Fibroblast of skin of scalp (primary cell): ENCODE data around the gene LRIT3. TPM values are rescaled to one million over a fixed set of nuclear protein-coding genes. Genes with fewer than 3 reads are reported as not detected.

Experiments
- DNase-seq: peaks from one replicate; pipeline ENCODE4 v3.0.0-alpha.2; 2013
- polyA plus RNA-seq, 2 experiments: library from polyadenylated mRNA; unstranded; fragments of 120-200 nt; gene quantifications; one replicate each; pipeline ENCODE4 v1.2.1, GENCODE V29; 2013; ENCODE audit not compliant: insufficient read length in 2 of 2

Gene LRIT3, protein sequence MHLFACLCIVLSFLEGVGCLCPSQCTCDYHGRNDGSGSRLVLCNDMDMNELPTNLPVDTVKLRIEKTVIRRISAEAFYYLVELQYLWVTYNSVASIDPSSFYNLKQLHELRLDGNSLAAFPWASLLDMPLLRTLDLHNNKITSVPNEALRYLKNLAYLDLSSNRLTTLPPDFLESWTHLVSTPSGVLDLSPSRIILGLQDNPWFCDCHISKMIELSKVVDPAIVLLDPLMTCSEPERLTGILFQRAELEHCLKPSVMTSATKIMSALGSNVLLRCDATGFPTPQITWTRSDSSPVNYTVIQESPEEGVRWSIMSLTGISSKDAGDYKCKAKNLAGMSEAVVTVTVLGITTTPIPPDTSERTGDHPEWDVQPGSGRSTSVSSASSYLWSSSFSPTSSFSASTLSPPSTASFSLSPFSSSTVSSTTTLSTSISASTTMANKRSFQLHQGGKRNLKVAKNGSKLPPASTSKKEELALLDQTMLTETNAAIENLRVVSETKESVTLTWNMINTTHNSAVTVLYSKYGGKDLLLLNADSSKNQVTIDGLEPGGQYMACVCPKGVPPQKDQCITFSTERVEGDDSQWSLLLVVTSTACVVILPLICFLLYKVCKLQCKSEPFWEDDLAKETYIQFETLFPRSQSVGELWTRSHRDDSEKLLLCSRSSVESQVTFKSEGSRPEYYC
- polyA plus RNA-seq (2013, experiment 1 of 2; ENCODE audit: insufficient read length), result not detected
- polyA plus RNA-seq (2013, experiment 2 of 2; ENCODE audit: insufficient read length), result not detected

DNA sequence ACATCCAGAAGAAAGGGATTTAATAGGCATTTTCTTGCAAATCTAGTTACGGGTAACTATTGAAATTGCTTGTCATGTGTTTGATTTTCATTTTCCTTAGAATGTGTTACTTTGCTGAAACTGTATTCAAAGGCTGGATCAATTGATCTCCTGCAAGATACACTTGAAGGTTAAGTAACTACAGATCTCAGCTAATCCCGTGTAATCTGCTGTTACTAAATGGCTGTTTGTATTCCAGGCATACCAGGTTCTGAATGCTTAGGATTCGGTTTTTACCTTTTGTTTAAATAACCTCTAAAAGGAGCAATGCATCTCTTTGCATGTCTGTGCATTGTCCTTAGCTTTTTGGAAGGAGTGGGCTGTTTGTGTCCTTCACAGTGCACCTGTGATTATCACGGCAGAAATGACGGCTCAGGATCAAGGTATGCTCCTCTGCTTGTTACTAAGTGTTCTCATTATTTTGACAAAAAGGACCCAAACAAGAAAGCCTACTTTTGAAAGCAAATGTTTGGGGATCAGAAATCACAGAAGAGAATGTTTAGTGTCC lies at the start of gene LRIT3:
Gene LRIT3, plus strand, starts transcription at position 212 of the 547 bp plus-strand sequence. Its CDS starts 95 bp downstream, at position 307.
- no peak for DNase-seq

DNA sequence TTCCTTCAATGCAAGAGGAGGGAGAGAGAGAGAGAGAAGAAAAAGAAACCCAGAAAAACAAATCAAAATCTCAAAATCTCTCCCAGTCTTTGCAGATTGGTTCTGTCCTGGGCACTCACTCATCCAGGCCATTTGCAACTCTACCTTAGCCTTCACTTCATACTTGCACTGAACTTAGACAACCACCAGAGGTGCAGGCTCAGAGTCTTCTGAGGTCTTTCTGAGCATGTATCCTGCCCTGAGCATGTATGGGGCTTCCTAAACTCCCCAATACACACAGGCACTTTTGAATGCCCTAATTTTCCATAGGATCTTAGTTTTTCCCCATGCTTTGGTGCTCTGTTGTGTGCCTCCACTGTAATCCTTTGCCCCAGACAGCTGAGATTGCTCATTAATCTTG lies 49.0 kb upstream of the LRIT3 start:
- no peak for DNase-seq

DNA sequence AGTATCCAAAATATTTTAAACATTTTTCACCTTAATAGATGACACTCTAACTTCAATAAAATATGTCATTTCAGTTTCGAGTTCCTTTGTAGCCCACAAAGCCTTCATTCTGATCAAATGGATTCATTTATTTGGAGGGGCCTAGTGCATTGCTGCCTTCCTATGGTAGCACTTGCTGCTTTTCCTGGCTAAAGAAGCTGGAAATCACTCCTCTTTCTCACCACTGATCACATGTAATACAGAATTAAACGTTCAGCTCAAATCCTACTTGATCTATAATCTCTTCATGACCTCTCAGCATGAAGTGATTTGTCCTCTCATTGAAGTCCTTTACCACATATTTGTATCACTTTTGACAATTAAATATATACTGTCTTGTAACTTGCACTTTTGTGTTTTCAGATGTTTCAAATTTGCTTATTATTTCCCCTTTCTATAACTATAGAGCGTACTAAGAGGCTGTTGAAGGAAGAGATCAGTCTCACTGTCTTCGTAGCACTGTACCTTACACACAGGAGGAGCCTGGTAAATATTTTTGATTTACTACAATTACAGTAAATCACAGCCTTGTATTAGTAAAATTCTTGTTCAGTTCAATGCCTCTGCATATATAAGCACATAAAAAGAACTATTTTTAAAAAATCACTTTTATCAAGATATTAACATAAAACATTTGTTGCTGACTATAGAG lies 46.7 kb upstream of the LRIT3 start:
- no peak for DNase-seq

DNA sequence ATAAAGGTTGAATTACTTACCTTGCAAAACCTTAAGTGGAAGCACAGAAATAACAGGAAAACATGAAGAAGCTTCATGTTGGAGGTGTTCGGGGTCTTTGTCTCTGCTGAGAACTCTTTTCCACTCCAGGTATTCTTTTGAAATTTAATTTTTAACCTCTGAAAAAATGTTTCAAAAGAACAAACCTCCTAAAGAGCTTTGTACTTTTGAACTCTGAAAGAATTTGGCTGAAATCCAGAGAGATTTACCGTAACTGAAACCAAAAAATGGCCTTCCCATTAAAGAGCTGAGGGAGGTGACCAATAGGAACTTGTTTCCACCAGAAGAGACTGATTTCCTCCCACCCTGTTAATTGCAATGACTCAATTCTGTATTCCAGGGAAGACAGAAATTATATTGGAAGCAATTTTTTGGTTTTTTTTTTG lies 46.0 kb upstream of the LRIT3 start, which contains the start of gene CFI:
Gene CFI, minus strand, starts transcription at position 105 of the 425 bp plus-strand sequence. Its CDS starts 28 bp downstream, at position 77.
- DNase-seq, result peak; percentile 47

DNA sequence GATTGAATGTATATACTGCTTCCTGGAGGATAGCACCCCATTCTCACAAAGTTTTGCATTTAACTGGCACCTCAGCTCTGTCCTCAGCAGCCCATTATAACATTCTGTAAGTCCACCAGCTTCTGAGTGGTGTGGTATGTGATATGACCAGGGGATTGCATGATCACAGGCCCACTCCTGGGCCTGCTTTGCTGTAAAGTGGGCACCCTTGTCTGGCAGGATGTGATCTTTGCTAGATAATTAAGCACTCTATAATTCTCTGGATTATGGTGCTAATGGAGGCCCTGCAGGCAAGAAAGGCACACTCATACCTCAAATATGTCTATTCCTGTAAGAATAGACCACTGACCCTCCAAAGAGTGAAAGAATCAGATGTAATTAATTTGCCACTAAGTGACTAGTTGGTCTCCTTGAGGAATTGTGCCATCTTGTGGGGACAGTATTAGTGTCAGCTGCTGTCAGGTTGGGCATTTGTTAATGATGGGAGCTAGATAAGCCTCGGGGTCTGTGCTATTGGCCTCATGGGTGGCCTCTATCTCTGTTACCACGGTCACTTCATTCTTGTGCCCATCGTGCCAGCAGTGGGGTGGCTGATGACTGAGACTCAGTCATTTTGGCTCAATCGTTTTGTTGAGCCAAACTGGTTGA lies 43.9 kb upstream of the LRIT3 start:
- peak; percentile 59 for DNase-seq

DNA sequence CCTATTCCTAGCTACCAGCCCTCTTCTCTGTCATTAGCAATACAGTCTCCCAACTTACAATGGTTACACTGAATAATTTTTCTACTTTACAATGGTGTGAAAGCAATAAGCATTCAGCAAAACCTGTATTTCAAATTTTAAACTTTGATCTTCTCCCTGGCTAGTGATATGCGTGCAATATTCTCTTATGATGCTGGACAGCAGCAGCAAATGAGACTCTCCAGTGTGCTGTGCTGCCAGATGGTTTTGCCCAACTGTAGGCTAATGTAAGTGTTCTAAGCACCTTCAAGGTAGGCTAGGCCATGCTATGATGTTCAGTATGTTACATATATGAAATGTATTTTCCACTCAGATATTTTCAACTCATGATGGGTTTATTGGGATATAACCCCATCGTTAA lies 38.3 kb upstream of the LRIT3 start:
- no peak for DNase-seq

DNA sequence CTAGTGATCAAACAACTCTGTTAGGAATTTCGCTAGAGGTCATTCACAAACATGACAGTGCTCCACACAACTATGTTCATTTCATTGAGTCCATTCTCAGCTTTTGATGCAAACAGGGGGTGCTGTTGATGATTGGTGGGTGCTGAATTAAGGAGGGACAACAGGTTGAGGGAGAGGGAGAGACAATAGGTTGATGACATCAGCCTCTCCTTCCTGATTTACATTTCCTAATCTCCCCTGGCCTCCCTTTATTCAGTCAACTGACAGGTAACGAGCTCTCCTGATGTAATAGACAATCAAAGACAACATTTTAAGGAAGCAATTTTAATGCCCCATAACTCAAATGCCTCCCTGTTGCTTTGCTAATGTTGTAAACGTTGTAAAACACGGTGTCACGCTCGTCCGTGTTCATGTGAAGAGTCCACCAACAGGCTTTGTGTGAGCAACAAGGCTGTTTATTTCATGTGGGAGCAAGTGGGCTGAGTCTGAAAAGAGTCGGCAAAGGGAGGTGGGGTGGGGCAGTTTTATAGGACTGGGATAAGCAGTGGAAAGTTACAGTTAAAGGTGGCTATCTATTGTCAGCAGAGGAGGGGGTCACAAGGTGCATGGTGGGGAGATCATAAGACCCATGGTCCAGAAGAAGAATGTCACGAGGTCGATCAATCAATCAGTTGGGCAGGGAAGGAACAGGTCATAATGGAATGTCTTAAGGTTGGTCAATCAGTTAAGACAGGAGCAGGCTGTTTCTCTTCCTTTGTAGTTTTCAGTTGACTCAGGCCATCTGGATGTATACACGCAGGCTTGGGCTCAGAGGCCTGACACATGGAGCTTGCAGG lies 37.1 kb upstream of the LRIT3 start:
- DNase-seq, result no peak

DNA sequence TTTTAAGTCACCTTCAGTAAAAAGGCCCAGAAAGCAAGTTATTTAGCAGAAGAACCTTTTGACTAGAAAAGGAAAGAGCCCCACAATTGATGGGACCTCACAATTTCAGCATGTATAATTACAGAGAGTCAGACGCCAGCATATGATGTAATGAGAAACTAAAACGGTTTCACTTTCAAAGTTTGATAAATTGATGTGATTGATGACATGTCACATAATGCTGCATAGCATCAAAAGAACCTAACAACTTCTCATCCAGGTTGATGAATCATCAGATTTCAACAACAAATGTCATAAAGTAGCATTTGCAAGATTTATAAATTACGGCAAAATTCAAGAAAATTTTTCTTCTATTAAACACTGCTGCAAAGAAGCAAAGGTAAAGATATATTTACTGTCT lies 36.2 kb upstream of the LRIT3 start:
- no peak for DNase-seq

DNA sequence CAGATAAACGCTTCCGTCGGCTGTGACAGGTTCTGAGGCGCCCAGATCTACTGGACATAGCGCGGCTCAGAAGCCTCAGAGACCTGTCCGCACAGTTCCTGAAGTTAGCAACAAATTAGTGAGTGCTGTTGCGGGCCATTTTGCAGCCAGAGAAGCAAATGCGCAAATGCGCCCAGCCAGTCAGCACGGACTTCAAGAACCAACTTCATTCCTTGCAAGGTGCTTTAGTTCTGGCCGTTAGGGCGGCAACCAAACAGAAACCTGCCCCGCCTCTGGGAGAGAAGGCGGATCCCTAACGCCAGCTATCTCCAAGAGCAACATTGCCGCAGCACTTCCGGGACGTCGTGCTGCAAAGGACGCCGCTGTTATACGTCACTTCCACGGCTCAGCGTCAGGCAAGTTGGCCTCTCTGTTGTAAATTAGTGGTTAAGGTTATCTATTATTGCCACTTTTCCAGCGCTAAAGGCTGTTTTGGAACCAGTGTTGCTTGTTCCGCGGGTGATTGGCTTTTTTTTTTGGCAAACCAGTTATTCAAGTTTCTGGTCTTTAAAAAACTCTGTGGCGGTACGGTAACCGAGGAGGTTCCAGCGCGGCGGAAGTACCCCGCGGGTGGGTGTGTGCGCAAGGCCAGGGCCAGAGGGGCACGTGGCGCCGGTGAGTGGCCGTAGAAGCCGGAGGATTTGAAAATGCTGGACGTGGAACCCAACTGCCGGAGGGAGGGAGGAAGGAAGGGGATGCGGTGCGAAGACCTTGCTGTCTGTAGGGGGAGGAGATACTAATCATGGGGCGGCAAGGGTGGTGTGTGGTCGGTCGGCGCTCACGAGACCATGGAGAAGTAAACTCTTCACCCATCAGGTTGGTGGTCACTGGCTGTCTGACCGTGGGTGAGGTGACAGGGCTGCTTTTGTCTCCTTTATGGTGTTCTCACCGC lies 32.5 kb upstream of the LRIT3 start, which contains the start of gene GAR1:
Gene GAR1, plus strand, starts transcription at position 612 of the 931 bp plus-strand sequence. CDS start 403 bp downstream, outside the sequence.
- DNase-seq, result peak; percentile 91

DNA sequence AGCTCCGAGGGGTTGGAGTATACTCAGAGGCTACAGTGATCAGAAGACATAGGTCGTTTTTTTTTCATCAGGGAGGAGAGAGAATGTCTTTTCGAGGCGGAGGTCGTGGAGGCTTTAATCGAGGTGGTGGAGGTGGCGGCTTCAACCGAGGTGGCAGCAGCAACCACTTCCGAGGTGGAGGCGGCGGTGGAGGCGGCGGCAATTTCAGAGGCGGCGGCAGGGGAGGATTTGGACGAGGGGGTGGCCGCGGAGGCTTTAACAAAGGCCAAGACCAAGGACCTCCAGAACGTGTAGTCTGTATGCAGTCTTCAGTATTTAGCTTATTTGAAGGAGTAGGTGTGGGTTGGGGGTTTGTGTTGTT lies 31.8 kb upstream of the LRIT3 start:
- DNase-seq, result no peak

DNA sequence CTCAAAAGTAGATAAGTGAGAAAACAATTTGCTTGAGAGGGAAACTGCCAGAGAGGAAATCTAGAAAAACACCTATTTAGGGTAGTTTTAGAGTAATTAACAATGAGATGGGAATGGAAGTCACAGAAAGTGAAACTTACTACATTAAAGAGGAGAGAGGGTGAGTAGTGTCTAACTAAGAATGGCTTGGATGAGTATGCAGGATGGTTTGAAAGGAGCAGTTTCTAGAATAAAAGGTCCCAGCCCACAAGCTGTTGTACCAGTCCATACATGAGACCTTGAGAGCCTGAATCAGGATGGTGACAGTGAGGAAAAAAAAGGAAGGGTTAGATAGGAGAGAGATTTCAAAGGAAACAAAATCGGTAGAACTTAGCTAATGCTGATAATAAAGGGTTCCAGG lies 31.0 kb upstream of the LRIT3 start:
- no peak for DNase-seq

DNA sequence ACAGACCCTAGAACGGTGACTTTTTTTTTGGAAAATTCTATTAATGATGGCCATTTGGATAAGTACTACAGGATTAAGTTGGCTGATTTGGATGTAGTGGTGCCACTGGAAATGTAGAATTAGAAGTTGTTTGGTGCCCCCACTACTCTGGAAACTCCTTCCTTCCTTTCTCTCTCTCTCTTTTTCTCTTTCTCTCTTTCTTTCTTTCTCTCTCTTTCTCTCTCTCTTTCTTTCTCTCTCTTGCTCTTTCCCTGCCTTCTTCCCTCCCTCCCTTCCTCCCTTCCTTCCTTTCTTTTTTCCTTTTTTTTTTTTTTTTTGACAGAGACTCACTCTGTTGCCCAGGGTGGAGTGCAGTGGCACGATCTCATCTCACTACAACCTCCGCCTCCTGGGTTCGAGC lies 29.6 kb upstream of the LRIT3 start:
- DNase-seq, result no peak

DNA sequence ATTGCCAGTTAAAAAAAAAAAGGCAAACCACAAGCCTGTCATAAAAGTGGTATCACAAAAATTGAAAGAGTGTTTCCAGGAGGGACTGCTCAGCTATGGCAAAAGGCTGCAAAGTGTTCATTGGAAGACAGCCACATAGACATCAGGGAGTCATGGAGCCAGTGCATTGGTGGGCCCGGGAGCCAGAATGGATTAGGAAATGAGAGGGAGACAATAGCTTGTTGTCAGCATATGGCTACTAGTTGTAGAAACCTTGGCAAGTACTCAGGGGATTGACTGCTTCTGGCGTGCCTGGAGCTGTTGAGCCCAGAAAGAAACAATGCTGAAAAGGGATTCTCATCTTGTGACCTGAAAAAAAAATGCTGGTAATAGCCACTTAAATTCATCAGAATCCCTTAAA lies 27.3 kb upstream of the LRIT3 start:
- no peak for DNase-seq

DNA sequence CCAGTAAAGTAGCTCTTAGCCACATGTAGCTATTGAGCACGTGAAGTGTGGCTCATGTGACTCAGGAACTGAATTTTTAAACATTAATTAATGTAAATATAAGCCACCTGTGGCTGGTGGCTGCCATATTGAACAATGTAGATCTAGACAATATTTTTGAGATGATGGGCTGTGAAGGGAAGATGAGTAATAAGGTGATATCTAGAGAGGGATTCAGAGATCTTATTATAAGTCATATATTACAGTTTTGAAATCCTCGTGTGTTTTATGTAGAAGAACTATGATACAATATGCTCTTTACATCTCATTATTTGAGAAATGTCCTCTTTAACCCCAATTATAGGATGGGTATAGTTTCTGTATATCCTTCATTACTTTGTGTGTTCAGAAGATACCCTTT lies 26.7 kb upstream of the LRIT3 start:
- no peak for DNase-seq

DNA sequence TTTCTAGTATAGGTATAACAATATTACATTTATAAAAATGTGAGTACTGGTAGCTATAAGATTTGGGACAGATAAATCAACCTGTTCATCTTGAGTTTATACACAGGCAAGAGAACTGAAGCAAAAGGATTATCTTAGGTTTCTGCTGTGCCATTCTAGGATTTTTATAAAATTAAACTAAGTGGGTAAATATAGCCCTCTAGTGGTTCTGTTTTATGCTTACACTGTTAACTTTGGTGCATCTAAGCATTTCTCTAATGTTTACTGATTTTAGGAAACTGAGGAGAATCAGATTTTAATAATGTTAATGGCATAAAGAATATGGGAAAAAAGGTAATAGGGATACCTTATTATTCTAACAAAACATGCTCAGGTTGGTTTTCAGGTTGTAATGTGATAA lies 21.2 kb upstream of the LRIT3 start:
- DNase-seq, result peak; percentile 8

DNA sequence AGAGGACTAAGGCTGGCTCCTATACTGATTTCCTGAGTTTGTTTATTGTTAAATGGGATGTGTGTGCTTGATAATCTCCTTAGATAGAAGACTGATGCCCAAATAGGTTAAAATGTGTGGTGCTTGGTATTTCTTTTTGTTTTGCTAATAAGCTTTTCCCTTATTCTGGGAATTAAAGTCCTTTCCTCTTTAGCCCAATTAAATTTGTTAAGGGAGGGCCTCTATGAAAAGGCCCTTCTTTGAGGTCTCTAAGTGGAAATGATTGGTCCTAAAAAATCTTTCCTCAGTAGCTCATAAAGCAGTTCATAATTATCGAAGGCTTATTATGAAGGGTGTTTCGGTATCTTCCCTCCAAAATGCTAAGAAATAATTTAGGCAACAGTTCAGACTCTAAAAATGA lies 20.2 kb upstream of the LRIT3 start, which contains the start of gene RRH:
Gene RRH, plus strand, starts transcription at position 301 of the 400 bp plus-strand sequence. Its CDS starts 56 bp downstream, at position 357.
- DNase-seq, result no peak

DNA sequence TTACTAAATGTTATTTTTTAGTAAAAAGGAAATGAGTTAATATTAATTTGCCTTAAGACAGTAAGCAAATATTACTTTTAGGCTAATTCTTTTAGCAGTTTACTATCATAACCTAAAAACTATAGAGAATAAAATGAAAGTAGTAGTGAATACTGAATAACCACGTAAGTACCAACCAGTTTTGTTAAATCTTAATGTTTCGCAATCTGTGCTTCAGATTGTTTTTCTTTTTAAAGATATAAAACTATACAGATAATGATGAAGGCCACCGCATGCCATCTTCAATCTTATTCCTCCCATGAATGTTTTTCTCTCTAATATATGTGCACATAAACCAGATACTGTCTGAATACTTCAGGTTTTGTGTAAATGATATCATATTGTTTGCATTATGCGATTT lies 14.2 kb upstream of the LRIT3 start:
- no peak for DNase-seq

DNA sequence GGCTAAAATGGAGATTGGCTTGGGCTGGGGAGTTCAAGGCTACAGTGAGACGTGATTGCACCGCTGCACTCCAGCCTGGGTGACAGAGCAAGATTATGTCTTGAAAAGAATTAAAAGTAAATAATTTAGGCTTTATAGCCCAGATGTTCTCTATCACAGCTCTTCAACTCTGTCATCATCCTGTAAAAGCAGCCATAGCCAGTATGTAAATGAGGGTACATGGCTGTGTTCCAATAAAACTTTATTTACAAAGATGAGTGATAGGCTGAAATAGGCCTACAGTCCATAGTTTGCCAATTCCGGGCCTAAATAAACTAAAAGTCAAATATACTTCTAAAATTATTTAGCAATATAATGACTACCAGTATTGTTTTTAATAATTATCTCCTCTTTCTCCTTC lies 10.9 kb upstream of the LRIT3 start:
- DNase-seq, result no peak

DNA sequence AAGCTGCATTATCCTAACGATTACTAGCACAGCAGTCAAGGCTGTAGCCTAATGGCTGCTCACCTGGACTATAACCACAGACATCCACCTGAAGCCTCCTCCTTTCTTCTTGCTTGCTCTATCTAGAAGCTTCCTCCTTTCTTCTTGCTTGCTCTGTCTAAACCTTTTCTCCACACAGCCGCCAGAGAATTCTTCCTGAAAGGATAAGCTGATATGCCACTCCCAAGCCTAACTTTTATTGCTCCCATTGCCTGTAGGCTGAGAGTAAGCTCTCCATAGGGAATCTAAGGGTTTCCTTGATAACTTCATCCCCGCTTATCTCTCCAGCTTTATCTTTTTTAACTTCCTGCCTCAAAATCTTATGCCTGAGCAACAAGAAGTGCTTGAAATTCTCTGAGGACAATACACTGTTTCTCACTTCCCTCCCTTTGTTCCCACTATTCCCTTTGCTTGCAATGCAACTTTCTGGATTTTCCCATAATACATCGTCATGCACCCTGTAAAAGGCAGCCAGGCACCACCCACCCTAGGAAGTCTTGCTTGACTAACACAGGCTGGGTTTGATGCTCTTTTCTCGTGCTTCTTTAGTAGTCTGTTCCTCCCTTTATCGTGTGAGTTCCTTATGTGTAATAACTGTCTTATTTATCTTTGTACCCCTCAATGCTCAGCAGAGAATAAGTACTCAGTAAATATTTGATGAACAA lies 1.4 kb upstream of the LRIT3 start:
- DNase-seq, result no peak
